CD14-positive monocyte (primary cell): ENCODE measurements around the gene TAPT1. TPM values are rescaled to one million over a fixed set of nuclear protein-coding genes. Genes with fewer than 3 reads are reported as not detected.

Experiments used
- DNase-seq, 3 donors: peaks; one replicate each; pipeline ENCODE4 v3.0.0-alpha.2; 2011 to 2022
- H2AFZ ChIP-seq: 2 replicates; pipeline ENCODE4 v1.6.0; 2012; ENCODE audit warnings: mild to moderate bottlenecking, low read depth, low read length, inconsistent platforms; ENCODE audit not compliant: insufficient read depth, poor library complexity, severe bottlenecking
- H3K27ac ChIP-seq, 2 donors: 1 replicate in 1 of 2; 2 replicates in 1 of 2; pipeline ENCODE4 v1.5.1; 2012 to 2013; ENCODE audit warnings: low read length in 2 of 2, control low read depth in 1 of 2, inconsistent platforms in 1 of 2, low read depth in 1 of 2, mild to moderate bottlenecking in 1 of 2
- H3K27me3 ChIP-seq, 2 donors: one replicate each; pipeline versions ENCODE4 v1.6.0 to v1.6.1; 2011 to 2013; ENCODE audit warnings: low read length in 2 of 2; ENCODE audit not compliant: control insufficient read depth in 2 of 2, insufficient read depth in 2 of 2
- H3K36me3 ChIP-seq, 2 donors: replicated peaks in 1 of 2; 1 replicate in 1 of 2; 2 replicates in 1 of 2; pipeline versions ENCODE4 v1.5.1 to v1.6.1; 2012 to 2013; ENCODE audit warnings: low read length in 2 of 2, control low read depth in 1 of 2, inconsistent platforms in 1 of 2, mild to moderate bottlenecking in 1 of 2; ENCODE audit not compliant: insufficient read depth in 2 of 2, control insufficient read depth in 1 of 2
- H3K4me1 ChIP-seq, 2 donors: 1 replicate in 1 of 2; 2 replicates in 1 of 2; pipeline versions ENCODE4 v1.5.1 to v1.6.1; 2012 to 2013; ENCODE audit warnings: low read length in 2 of 2, control low read depth in 1 of 2, inconsistent platforms in 1 of 2, mild to moderate bottlenecking in 1 of 2, moderate library complexity in 1 of 2; ENCODE audit not compliant: insufficient read depth in 2 of 2, control insufficient read depth in 1 of 2
- H3K4me2 ChIP-seq: replicated peaks from 2 replicates; pipeline ENCODE3; 2012; ENCODE audit warnings: low read length, moderate library complexity, mild to moderate bottlenecking; ENCODE audit not compliant: poor library complexity, severe bottlenecking; ENCODE audit errors: extremely low read depth
- H3K4me3 ChIP-seq, 3 experiments: fragments of 200-600 bp in 1 of 3; sonication (generic) in 1 of 3; replicated peaks in 1 of 3; 1 replicate in 2 of 3; 2 replicates in 1 of 3; pipeline ENCODE4 v1.5.1; 2011 to 2013; ENCODE audit warnings: low read length in 3 of 3, mild to moderate bottlenecking in 3 of 3, control low read depth in 2 of 3, low read depth in 2 of 3, inconsistent platforms in 1 of 3, moderate library complexity in 1 of 3
- H3K79me2 ChIP-seq: 2 replicates; pipeline ENCODE4 v1.6.0; 2012; ENCODE audit warnings: mild to moderate bottlenecking, control low read depth, inconsistent platforms, low read length, moderate library complexity; ENCODE audit not compliant: insufficient read depth
- H3K9ac ChIP-seq: 2 replicates; pipeline ENCODE4 v1.6.0; 2017; ENCODE audit warnings: low read length, mild to moderate bottlenecking; ENCODE audit not compliant: insufficient read depth, poor library complexity, severe bottlenecking
- H3K9me3 ChIP-seq, 2 donors: replicated peaks in 1 of 2; 1 replicate in 1 of 2; 2 replicates in 1 of 2; pipeline versions ENCODE4 v1.5.1 to v1.6.1; 2012 to 2013; ENCODE audit warnings: low read length in 2 of 2, control low read depth in 1 of 2; ENCODE audit not compliant: control insufficient read depth in 1 of 2, insufficient read depth in 1 of 2
- H4K20me1 ChIP-seq: 2 replicates; pipeline ENCODE4 v1.6.0; 2012; ENCODE audit warnings: mild to moderate bottlenecking, low read length, control low read depth, moderate library complexity; ENCODE audit not compliant: insufficient read depth
- H3K27ac Mint-ChIP-seq, 7 donors: one replicate each; pipeline ENCODE4 v1.8.0; 2020; ENCODE audit warnings: mild to moderate bottlenecking in 7 of 7, mixed read lengths in 7 of 7, moderate library complexity in 6 of 7, inconsistent platforms in 2 of 7
- H3K27me3 Mint-ChIP-seq, 3 donors: one replicate each; pipeline ENCODE4 v1.8.0; 2021 to 2022; ENCODE audit warnings: low read depth in 3 of 3, mild to moderate bottlenecking in 3 of 3, mixed read lengths in 3 of 3, moderate library complexity in 3 of 3, inconsistent platforms in 1 of 3
- H3K36me3 Mint-ChIP-seq, 2 donors: one replicate each; pipeline ENCODE4 v1.8.0; 2020; ENCODE audit warnings: mixed read lengths in 2 of 2, inconsistent platforms in 1 of 2, mild to moderate bottlenecking in 1 of 2
- H3K4me1 Mint-ChIP-seq: one replicate; pipeline ENCODE4 v1.8.0; 2020; ENCODE audit warnings: mild to moderate bottlenecking, mixed read lengths
- H3K4me3 Mint-ChIP-seq, 2 donors: one replicate each; pipeline ENCODE4 v1.8.0; 2020; ENCODE audit warnings: mild to moderate bottlenecking in 2 of 2, mixed read lengths in 2 of 2, moderate library complexity in 1 of 2
- H3K9me3 Mint-ChIP-seq, 7 donors: one replicate each; pipeline ENCODE4 v1.8.0; 2020 to 2022; ENCODE audit warnings: mixed read lengths in 7 of 7, mild to moderate bottlenecking in 6 of 7, moderate library complexity in 6 of 7, inconsistent platforms in 2 of 7
- WGBS: methylation state at CpG from one replicate; pipeline ENCODE4 v1.1.5; 2013; ENCODE audit warnings: missing lambda C conversion rate; ENCODE audit not compliant: insufficient coverage; 5-methylcytosine and 5-hydroxymethylcytosine counted together
- intact Hi-C, 2 donors: fragments of 100-400 bp; cut with micrococcal nuclease; formaldehyde crosslinking; loops; one replicate each; pipeline versions ENCODE4 v1.15.0 to v1.15.1; 2023
- polyA plus RNA-seq, 3 donors: library from polyadenylated mRNA; depleted of rRNA in 1 of 3; unstranded in 2 of 3; stranded (reverse) in 1 of 3; fragments of 300-500 nt in 2 of 3; fragments of >200 nt in 1 of 3; fragmentation: Illumina TruSeq in 2 of 3; gene quantifications; 1 replicate in 2 of 3; 2 replicates in 1 of 3; pipeline ENCODE4 v1.2.3, GENCODE V29; 2012 to 2021
- TF ChIP-seq, protein P1 (sequence below): fragments of 200-600 bp; IDR thresholded peaks from one replicate; pipeline ENCODE4 v1.8.0; 2022; ENCODE audit warnings: antibody characterized with exemption, mild to moderate bottlenecking

Gene TAPT1
- polyA plus RNA-seq, 3 donors, result 15.2 to 18.4 (median 16.0) TPM

DNA sequence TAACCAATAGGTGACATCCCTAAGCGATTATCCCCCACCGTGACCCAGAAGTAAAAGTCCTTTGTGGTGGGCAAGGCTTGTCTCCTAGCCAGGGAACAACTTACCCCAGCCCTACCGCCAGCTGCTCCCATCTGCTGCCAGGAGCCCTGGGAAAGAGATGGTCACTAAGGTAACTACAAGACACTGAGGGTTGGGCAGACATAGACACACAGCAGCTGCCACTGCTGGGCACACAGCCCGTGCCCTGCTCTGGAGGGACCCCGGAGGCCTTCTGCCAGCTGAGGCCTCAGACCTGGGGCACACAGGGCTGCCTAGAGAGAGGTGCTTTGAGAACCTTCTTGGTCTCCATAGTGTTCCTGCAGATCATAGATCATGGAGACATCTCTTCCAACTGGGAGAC, 89.4 kb downstream of the TAPT1 start:
- 95% methylated on average over 4 of the region's 5 CpGs for WGBS
- Histone ChIP-seq H3K4me3 (no peak overlapping the region), H3K4me2 (no peak overlapping the region), H3K36me3 (no peaks in the 10 kb centered on the region), H3K4me1 (no peaks in the 10 kb centered on the region), H4K20me1 (no peaks in the 10 kb centered on the region), H3K9me3 (peaks cover 0 to 21% of the 10 kb centered on the region in 2 donors), H2AFZ (no peak overlapping the region), H3K79me2 (no peaks in the 10 kb centered on the region), H3K27ac (no peak overlapping the region), H3K9ac (no peak overlapping the region), H3K27me3 (no peaks in the 10 kb centered on the region)
- intact Hi-C loops, result no loop called here
- no peaks in the 10 kb centered on the region for H3K4me1 Mint-ChIP-seq
- H3K27me3 Mint-ChIP-seq, result peaks cover 0 to 3% (median 0%) of the 10 kb centered on the region in 3 donors
- TF ChIP-seq, protein P1, sequence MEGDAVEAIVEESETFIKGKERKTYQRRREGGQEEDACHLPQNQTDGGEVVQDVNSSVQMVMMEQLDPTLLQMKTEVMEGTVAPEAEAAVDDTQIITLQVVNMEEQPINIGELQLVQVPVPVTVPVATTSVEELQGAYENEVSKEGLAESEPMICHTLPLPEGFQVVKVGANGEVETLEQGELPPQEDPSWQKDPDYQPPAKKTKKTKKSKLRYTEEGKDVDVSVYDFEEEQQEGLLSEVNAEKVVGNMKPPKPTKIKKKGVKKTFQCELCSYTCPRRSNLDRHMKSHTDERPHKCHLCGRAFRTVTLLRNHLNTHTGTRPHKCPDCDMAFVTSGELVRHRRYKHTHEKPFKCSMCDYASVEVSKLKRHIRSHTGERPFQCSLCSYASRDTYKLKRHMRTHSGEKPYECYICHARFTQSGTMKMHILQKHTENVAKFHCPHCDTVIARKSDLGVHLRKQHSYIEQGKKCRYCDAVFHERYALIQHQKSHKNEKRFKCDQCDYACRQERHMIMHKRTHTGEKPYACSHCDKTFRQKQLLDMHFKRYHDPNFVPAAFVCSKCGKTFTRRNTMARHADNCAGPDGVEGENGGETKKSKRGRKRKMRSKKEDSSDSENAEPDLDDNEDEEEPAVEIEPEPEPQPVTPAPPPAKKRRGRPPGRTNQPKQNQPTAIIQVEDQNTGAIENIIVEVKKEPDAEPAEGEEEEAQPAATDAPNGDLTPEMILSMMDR, result no peak
- H3K36me3 Mint-ChIP-seq, result no peaks in the 10 kb centered on the region
- peaks cover 8 to 26% (median 16%) of the 10 kb centered on the region in 7 donors for H3K9me3 Mint-ChIP-seq
- no peak for DNase-seq
- no peak overlapping the region for H3K4me3 Mint-ChIP-seq
- no peak overlapping the region for H3K27ac Mint-ChIP-seq

DNA sequence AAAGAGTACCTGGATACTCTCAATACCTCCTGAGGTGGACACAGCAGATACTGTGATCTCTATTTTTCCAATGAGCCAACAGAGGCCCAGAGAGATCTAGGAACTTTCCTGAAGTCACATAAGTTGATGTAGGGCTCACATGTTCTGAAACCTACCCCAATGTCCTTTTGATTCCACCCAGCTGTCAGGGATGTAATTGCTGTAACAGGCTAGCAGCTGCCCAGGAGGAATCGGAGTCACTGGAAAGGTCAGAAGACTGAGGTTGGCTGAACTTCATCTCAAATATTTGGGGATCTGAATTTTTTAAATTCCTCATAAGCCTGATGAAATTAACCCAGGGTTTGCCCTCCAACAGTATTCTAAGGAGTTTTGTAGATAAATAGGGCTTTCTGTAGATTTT, 90.0 kb downstream of the TAPT1 start:
- Histone ChIP-seq H3K79me2 (no peaks in the 10 kb centered on the region), H3K27me3 (no peaks in the 10 kb centered on the region), H3K4me2 (no peak overlapping the region), H3K4me3 (no peak overlapping the region), H2AFZ (no peak overlapping the region), H3K27ac (no peak overlapping the region), H3K4me1 (no peaks in the 10 kb centered on the region), H4K20me1 (no peaks in the 10 kb centered on the region), H3K9me3 (peaks cover 0 to 18% of the 10 kb centered on the region in 2 donors), H3K36me3 (no peaks in the 10 kb centered on the region), H3K9ac (no peak overlapping the region)
- no peak overlapping the region for H3K27ac Mint-ChIP-seq
- H3K9me3 Mint-ChIP-seq, result peaks cover 8 to 22% (median 16%) of the 10 kb centered on the region in 7 donors
- intact Hi-C loops, result no loop called here
- WGBS, result no CpG with 5 or more reads among the region's 1 CpG
- TF ChIP-seq, protein P1, result no peak
- no peak for DNase-seq
- no peaks in the 10 kb centered on the region for H3K27me3 Mint-ChIP-seq
- no peaks in the 10 kb centered on the region for H3K4me1 Mint-ChIP-seq
- H3K4me3 Mint-ChIP-seq, result no peak overlapping the region
- no peaks in the 10 kb centered on the region for H3K36me3 Mint-ChIP-seq
